HCT116 (cell line): Measurements from ENCODE around the gene DPH3.

Experiments used
- EZH2 ChIP-seq: fragments of 200-600 bp; sonication (generic); IDR thresholded peaks from 2 replicates; pipeline ENCODE4 v1.6.1; 2017; ENCODE audit warnings: antibody characterized with exemption, mixed run types
- POLR2A ChIP-seq: IDR thresholded peaks from 2 replicates; pipeline ENCODE4 v1.7.0; 2011; ENCODE audit warnings: borderline replicate concordance; ENCODE audit not compliant: insufficient read depth, insufficient read length; ENCODE audit errors: extremely low read depth
- POLR2AphosphoS5 ChIP-seq: IDR thresholded peaks from 2 replicates; pipeline ENCODE4 v1.6.1; 2011; ENCODE audit warnings: mild to moderate bottlenecking, low read depth, low read length, moderate library complexity
- RAD21 ChIP-seq: IDR thresholded peaks from 2 replicates; pipeline ENCODE4 v1.6.1; 2012; ENCODE audit warnings: low read depth, mild to moderate bottlenecking
- SRF ChIP-seq: IDR thresholded peaks from 2 replicates; pipeline ENCODE4 v1.6.1; 2012; ENCODE audit warnings: low read depth
- YY1 ChIP-seq: IDR thresholded peaks from 2 replicates; pipeline ENCODE4 v1.6.1; 2011; ENCODE audit warnings: low read length, low read depth, moderate library complexity, mild to moderate bottlenecking; ENCODE audit not compliant: insufficient replicate concordance; ENCODE audit errors: extremely low read depth
- ZNF274 ChIP-seq: fragments of 200-500 bp; sonication (Bioruptor generic); IDR thresholded peaks from 2 replicates; pipeline ENCODE4 v1.6.1; 2014; ENCODE audit warnings: mild to moderate bottlenecking, low read depth, low read length, inconsistent platforms
- TF ChIP-seq, protein P1 (sequence below), 3 experiments: fragments of 200-600 bp in 1 of 3; sonication (generic) in 1 of 3; IDR thresholded peaks in 2 of 3; conservative IDR thresholded peaks in 1 of 3; 2 replicates each; pipeline ENCODE4 v1.5.1; 2012 to 2017; ENCODE audit warnings: low read depth in 2 of 3, low read length in 2 of 3, antibody characterized with exemption in 1 of 3, borderline replicate concordance in 1 of 3, control low read depth in 1 of 3, mild to moderate bottlenecking in 1 of 3, mixed read lengths in 1 of 3, mixed run types in 1 of 3, moderate library complexity in 1 of 3; ENCODE audit not compliant: insufficient read depth in 1 of 3
- TF ChIP-seq, protein P2 (sequence below): IDR thresholded peaks from 2 replicates; pipeline ENCODE4 v1.6.1; 2012; ENCODE audit warnings: low read depth
- TF ChIP-seq, protein P3 (sequence below): IDR thresholded peaks from 2 replicates; pipeline ENCODE4 v1.6.1; 2012

DNA sequence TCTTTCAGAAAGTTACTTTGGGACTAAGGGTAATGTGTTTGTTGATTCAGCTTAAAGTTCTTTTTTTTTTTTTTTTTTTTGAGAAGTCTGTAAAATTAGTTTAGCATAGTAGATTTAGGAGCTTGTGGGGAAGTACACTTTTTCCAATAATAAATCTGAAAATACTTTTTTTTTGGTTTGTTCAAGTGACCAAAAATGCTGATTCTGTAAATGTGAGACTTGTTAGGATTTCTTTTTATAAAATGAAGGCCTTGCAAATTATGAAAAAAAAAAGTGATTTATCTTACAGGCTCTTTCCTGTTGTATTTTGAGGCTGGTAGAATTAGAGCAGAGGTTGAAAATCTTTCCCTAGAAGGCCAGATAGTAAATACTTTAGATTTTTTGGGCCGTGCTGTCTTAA lies 7.8 kb upstream of the DPH3 start:
- TF ChIP-seq EZH2, result no peak
- TF ChIP-seq, protein P1, sequence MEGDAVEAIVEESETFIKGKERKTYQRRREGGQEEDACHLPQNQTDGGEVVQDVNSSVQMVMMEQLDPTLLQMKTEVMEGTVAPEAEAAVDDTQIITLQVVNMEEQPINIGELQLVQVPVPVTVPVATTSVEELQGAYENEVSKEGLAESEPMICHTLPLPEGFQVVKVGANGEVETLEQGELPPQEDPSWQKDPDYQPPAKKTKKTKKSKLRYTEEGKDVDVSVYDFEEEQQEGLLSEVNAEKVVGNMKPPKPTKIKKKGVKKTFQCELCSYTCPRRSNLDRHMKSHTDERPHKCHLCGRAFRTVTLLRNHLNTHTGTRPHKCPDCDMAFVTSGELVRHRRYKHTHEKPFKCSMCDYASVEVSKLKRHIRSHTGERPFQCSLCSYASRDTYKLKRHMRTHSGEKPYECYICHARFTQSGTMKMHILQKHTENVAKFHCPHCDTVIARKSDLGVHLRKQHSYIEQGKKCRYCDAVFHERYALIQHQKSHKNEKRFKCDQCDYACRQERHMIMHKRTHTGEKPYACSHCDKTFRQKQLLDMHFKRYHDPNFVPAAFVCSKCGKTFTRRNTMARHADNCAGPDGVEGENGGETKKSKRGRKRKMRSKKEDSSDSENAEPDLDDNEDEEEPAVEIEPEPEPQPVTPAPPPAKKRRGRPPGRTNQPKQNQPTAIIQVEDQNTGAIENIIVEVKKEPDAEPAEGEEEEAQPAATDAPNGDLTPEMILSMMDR (IDR thresholded peaks at IDR 0.05 in 2 of 3, conservative IDR thresholded peaks at IDR 0.05 in 1 of 3; ENCODE audit: borderline replicate concordance in 1 of 3, insufficient read depth in 1 of 3, low read depth in 2 of 3, low read length in 2 of 3), result no peak
- no peak for TF ChIP-seq POLR2A
- TF ChIP-seq YY1, result no peak
- no peak for TF ChIP-seq ZNF274
- TF ChIP-seq, protein P2, sequence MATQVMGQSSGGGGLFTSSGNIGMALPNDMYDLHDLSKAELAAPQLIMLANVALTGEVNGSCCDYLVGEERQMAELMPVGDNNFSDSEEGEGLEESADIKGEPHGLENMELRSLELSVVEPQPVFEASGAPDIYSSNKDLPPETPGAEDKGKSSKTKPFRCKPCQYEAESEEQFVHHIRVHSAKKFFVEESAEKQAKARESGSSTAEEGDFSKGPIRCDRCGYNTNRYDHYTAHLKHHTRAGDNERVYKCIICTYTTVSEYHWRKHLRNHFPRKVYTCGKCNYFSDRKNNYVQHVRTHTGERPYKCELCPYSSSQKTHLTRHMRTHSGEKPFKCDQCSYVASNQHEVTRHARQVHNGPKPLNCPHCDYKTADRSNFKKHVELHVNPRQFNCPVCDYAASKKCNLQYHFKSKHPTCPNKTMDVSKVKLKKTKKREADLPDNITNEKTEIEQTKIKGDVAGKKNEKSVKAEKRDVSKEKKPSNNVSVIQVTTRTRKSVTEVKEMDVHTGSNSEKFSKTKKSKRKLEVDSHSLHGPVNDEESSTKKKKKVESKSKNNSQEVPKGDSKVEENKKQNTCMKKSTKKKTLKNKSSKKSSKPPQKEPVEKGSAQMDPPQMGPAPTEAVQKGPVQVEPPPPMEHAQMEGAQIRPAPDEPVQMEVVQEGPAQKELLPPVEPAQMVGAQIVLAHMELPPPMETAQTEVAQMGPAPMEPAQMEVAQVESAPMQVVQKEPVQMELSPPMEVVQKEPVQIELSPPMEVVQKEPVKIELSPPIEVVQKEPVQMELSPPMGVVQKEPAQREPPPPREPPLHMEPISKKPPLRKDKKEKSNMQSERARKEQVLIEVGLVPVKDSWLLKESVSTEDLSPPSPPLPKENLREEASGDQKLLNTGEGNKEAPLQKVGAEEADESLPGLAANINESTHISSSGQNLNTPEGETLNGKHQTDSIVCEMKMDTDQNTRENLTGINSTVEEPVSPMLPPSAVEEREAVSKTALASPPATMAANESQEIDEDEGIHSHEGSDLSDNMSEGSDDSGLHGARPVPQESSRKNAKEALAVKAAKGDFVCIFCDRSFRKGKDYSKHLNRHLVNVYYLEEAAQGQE, result no peak
- no peak for TF ChIP-seq POLR2AphosphoS5
- no peak for TF ChIP-seq RAD21
- TF ChIP-seq, protein P3, sequence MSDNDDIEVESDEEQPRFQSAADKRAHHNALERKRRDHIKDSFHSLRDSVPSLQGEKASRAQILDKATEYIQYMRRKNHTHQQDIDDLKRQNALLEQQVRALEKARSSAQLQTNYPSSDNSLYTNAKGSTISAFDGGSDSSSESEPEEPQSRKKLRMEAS, result no peak
- no peak for TF ChIP-seq SRF
